RWPE2 (cell line): ENCODE results near the gene ZBTB20.

ENCODE experiments used
- ATAC-seq: fragments of 200-7000 bp; cut with Tn5 transposase; 3 replicates; pipeline ENCODE4 v1.9.1; 2021; ENCODE audit warnings: low read depth
- DNase-seq: peaks from one replicate; pipeline ENCODE4 v3.0.0-alpha.2; 2020; ENCODE audit warnings: low spot score
- H3K27ac ChIP-seq: fragments of 450-650 bp; 2 replicates; pipeline ENCODE4 v1.5.1; 2017; ENCODE audit warnings: mild to moderate bottlenecking; ENCODE audit not compliant: poor library complexity, severe bottlenecking
- H3K27me3 ChIP-seq: fragments of 250-450 bp; sonication (Bioruptor Pico); 2 replicates; pipeline ENCODE4 v1.5.1; 2021; ENCODE audit warnings: mild to moderate bottlenecking, moderate library complexity; ENCODE audit not compliant: insufficient read depth, poor library complexity, severe bottlenecking
- H3K36me3 ChIP-seq: fragments of 250-450 bp; sonication (Bioruptor Pico); 2 replicates; pipeline ENCODE4 v1.5.1; 2020; ENCODE audit warnings: low read depth, mild to moderate bottlenecking, moderate library complexity
- H3K4me1 ChIP-seq: fragments of 250-450 bp; sonication (Bioruptor Pico); 2 replicates; pipeline ENCODE4 v1.5.1; 2021; ENCODE audit warnings: mild to moderate bottlenecking, moderate library complexity; ENCODE audit not compliant: insufficient read depth, poor library complexity, severe bottlenecking
- H3K4me3 ChIP-seq: fragments of 250-450 bp; sonication (Bioruptor Pico); 2 replicates; pipeline ENCODE4 v1.5.1; 2021; ENCODE audit warnings: mild to moderate bottlenecking, moderate library complexity; ENCODE audit not compliant: severe bottlenecking
- H3K9me3 ChIP-seq: fragments of 250-450 bp; sonication (Bioruptor Pico); 2 replicates; pipeline ENCODE4 v1.5.1; 2021; ENCODE audit warnings: mild to moderate bottlenecking, moderate library complexity; ENCODE audit not compliant: severe bottlenecking
- CTCF ChIP-seq: fragments of 450-650 bp; IDR thresholded peaks from one replicate; pipeline ENCODE4 v1.5.1; 2017; ENCODE audit warnings: mild to moderate bottlenecking, moderate library complexity; ENCODE audit not compliant: poor library complexity, severe bottlenecking

Gene ZBTB20

GRCh38 chr3:115164374-115165221, 17.5 kb upstream of the ZBTB20 start:
- no peak for TF ChIP-seq CTCF

GRCh38 chr3:115162759-115163158, 15.7 kb upstream of the ZBTB20 start:
- Histone ChIP-seq H3K27ac (no peak overlapping the region), H3K4me3 (no peak overlapping the region), H3K9me3 (no peaks in the 10 kb centered on the region), H3K4me1 (no peaks in the 10 kb centered on the region), H3K36me3 (no peaks in the 10 kb centered on the region), H3K27me3 (no peaks in the 10 kb centered on the region)
- TF ChIP-seq CTCF = no peak
- DNase-seq (no peak), ATAC-seq (no peak)

More at GRCh38 chr3:115164374-115165221, 17.5 kb upstream of the ZBTB20 start:
- no peak overlapping the region for H3K27ac ChIP-seq
- ATAC-seq = no peak
- H3K4me3 ChIP-seq = no peak overlapping the region
- no peaks in the 10 kb centered on the region for H3K4me1 ChIP-seq
- DNase-seq = no peak
- H3K36me3 ChIP-seq = no peaks in the 10 kb centered on the region
- no peaks in the 10 kb centered on the region for H3K27me3 ChIP-seq
- H3K9me3 ChIP-seq = no peaks in the 10 kb centered on the region

- DNase-seq = no peak
- ATAC-seq = no peak
- Histone ChIP-seq H3K27ac (no peak overlapping the region), H3K27me3 (no peaks in the 10 kb centered on the region), H3K4me3 (no peak overlapping the region), H3K36me3 (no peaks in the 10 kb centered on the region), H3K4me1 (no peaks in the 10 kb centered on the region), H3K9me3 (no peaks in the 10 kb centered on the region)
- TF ChIP-seq CTCF = no peak
Observed at GRCh38 chr3:115161866-115162265, 14.8 kb upstream of the ZBTB20 start.

GRCh38 chr3:115161168-115161834, 14.2 kb upstream of the ZBTB20 start:
- ATAC-seq (no peak), DNase-seq (no peak)
- Histone ChIP-seq H3K27ac (no peak overlapping the region), H3K9me3 (no peaks in the 10 kb centered on the region), H3K36me3 (no peaks in the 10 kb centered on the region), H3K4me3 (no peak overlapping the region), H3K27me3 (no peaks in the 10 kb centered on the region), H3K4me1 (no peaks in the 10 kb centered on the region)
- TF ChIP-seq CTCF = no peak

GRCh38 chr3:115160295-115160694, 13.2 kb upstream of the ZBTB20 start:
- no peaks in the 10 kb centered on the region for H3K4me1 ChIP-seq
- H3K36me3 ChIP-seq = no peaks in the 10 kb centered on the region
- no peaks in the 10 kb centered on the region for H3K9me3 ChIP-seq
- no peak overlapping the region for H3K4me3 ChIP-seq
- no peak for TF ChIP-seq CTCF
- DNase-seq = no peak
- ATAC-seq = no peak
- no peak overlapping the region for H3K27ac ChIP-seq
- H3K27me3 ChIP-seq = no peaks in the 10 kb centered on the region
